ENCODE results near the gene MACROH2A1.

MACROH2A1 gene

GRCh38 chr5:135396459-135397055, 2.5 kb downstream of the MACROH2A1 start:
- no peak for DNase-seq

DNA sequence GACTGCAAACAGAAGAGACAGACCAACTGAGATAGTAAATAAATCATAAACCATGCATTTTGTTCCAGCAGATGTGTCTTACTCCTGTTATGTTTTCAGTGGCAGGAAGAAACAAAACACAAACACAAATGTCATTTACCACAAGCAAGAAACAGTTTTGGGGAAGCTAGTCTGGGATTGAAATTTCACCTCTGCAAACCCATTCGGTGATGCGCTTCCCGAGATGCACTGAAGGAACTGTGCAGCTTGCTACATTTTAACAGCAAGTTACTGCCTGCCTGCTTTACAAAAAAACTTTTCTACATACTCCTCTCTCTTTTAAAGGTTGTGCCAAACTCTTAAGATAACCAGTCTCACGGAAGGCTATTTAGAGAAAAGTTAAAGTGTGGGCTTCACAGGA, 3.2 kb downstream of the MACROH2A1 start:
- DNase-seq: no peak

GRCh38 chr5:135395451-135395850, 3.6 kb downstream of the MACROH2A1 start:
- DNase-seq: no peak

GRCh38 chr5:135394095-135394494, 4.9 kb downstream of the MACROH2A1 start:
- DNase-seq: no peak

DNA sequence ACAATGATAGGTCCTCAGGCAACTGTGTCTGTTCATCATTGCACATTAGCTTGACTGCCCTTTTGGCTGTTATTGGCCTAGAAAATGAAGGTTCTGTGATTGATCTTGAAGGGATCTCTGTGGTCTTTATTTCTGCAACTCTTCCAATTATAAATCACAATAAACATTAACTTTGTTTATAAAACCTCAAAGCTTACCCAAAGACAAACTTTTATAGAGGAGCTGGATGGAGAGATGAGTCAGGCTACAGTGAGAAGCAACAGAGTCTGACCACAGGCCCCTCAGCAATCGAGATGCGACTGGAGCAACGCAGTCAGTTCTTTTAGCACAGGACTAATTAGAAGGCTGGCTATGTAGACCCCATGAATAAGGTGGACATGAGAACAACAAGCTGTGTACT, 5.3 kb downstream of the MACROH2A1 start:
- no peak for DNase-seq

DNA sequence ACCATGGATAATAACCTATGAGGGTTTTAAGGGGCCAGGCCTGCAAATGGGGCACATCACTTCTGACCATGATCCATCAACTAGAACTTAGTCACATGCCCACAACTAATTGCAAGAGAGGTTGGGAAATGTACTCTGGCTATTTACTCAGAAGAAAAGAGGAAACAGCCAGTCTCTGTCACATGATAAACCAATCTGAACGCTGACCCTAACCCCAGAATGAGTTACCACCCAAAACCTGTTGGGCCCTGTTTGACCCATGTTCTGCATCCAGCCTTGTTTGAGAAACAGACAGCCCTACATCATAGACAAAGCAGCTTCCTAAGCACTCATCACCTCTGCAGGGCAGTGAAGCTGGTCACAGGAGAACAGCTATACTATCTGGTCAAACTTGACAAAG, 5.8 kb downstream of the MACROH2A1 start:
- no peak for DNase-seq

- no peak for DNase-seq
Observed at GRCh38 chr5:135392256-135392655, 6.8 kb downstream of the MACROH2A1 start.

GRCh38 chr5:135391869-135392255, 7.2 kb downstream of the MACROH2A1 start:
- no peak for DNase-seq

GRCh38 chr5:135391116-135391868, 7.7 kb downstream of the MACROH2A1 start:
- DNase-seq: no peak

DNA sequence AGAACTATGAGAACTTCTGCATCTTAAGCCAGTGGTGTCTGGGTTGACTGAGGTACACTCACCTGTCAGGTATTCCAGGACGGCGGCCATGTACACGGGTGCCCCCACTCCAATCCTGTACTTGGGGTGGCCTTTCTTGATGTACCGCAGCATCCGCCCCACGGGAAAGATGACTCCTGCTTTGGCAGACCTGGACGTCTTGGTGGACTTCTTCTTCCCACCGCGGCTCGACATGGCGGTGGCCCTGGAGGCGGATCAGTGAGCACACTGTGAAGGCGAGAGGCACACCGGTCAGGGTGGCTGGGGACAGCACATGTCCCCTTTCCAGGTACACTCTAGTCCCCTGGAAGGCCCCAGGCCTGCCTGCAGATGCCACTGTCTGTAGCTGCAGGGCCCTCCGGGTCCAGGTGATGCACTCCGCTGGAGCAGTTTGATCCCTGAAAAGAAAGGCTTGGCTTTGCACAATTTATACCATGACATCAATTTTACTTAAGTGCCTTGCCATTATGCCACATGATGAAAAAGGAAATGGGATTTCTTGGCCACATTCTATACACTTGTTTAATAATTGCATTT, 10.1 kb downstream of the MACROH2A1 start:
- DNase-seq: no peak

DNA sequence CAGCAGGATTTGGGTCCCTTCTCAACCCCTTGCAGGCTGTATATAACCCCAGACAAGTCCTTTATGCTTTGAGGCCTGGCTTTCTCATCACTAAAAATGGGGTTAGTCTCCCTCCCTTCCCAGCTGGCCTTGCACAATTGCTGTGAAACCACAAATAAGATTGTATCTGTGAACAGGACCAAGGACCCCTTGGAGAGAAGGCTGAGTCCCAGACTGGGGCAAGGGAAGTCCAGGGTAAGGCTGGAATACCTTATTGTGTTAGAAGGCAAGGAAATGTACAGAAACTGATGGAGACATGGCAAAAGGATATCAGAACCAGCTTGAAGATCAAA, 11.4 kb downstream of the MACROH2A1 start:
- no peak for DNase-seq

DNA sequence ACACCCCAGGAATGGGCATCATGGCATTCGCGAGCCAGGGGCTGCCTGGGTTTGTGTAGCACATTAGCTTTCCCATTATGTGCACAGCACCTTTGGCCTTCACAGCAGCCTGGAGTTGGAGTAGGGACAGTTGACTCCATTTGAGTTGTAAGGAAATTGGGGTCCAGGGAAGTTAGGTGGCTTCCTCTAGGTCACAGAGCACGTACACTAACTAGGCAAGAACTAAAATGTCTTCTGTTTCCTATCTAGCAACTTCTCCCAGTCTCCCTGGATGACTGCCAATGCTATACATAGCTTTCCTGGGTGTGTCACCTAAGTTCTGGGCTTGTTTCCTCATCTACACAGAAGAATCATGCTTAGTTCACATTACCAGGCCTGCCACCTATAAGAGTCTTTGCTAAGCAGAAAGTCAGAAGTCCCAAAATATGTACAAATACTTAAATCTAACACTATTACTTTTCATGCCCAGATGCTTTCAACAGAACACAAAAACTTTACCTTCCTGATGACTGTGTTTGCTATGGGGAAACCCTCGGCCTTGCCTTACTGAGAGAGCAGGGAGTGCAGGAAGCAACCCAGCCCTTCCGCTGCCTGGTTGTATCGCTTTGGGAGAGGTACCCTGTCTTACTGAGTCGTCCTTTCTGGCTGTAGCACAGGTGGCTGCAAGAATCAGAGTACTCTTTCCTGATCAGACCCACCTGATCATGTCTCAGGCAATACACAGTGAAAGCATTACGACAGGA, 12.0 kb downstream of the MACROH2A1 start:
- DNase-seq: no peak

DNA sequence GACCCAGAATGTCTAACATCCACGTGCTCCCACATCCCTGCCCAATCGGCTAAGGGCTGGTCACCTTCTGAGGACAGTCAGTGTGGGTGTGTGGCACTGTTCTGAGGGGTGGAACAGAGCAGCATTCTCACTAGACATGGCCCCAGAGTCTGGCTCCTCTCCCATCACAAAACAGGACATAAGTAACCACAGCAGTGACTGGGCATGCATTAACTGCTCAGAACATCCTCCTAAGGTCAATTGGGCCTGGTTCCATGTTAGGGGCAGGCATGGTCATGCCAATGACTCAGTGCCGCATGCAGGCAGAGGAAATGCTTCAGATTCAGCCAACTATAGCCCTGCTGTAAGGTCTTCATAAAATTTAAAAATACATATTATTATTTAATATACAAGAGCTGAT, 12.9 kb downstream of the MACROH2A1 start:
- no peak for DNase-seq

DNA sequence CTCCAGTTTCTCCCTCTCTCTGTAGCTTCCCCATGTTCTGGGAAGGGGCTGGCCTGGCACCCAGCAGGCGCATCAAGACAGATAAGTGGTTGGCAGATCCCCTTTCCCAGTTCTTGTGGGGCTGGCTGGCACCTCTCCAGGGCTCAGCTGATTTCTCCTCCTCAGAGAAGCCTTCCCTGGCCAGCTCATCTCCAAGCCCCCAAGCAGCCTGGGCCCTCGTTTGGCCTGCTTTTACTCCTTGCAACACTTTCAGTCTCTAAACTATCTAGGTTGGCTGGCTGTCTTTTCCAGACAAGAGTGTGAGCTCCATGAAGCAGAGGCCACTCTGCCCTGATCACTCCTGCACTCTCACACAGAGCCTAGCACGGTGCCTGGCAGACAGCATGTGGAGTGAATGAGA, 13.5 kb downstream of the MACROH2A1 start:
- no peak for DNase-seq

DNA sequence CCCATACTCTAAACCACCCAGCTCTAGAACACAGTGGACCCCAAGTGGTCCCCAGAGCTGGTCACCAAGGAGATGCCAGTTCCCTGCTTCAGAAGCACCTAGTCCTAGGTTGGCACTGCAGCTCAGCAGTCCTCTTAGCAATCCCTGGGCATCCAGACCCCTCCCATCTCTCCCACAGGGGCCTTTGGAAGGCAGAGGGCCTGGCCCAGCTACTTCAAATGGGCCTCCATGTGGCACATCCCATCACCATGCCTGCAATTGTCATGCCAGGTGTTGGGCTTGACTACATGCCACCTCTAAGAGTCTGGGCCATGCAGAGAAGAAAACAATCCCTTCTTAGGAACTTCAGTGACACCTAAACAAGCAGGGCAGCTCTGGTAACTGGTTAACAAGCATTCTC, 14.1 kb downstream of the MACROH2A1 start:
- DNase-seq: no peak

- DNase-seq: no peak
Observed at GRCh38 chr5:135383803-135384495, 15.1 kb downstream of the MACROH2A1 start.

DNA sequence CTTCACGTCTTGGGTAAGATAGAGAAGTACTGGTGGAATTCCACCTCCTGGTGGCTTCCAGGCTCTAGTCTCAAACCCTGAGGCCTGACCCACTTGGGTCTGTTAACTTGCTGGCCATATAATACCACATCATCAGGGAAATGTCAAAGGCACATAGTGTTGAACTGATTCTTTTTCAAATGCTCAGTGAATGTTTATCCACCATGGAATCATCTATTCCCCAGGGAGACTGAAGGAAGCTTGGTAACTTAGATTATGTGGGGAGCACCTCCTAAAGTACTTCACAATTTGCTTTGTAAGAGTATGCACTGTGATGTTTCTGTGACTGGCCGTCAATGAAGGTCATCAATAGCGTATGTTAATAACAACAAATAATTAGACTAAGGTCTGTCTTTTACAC, 16.1 kb downstream of the MACROH2A1 start:
- DNase-seq: no peak

GRCh38 chr5:135382106-135382790, 16.8 kb downstream of the MACROH2A1 start:
- DNase-seq: no peak

- DNase-seq: no peak
Observed at GRCh38 chr5:135379046-135379654, 19.9 kb downstream of the MACROH2A1 start.

DNA sequence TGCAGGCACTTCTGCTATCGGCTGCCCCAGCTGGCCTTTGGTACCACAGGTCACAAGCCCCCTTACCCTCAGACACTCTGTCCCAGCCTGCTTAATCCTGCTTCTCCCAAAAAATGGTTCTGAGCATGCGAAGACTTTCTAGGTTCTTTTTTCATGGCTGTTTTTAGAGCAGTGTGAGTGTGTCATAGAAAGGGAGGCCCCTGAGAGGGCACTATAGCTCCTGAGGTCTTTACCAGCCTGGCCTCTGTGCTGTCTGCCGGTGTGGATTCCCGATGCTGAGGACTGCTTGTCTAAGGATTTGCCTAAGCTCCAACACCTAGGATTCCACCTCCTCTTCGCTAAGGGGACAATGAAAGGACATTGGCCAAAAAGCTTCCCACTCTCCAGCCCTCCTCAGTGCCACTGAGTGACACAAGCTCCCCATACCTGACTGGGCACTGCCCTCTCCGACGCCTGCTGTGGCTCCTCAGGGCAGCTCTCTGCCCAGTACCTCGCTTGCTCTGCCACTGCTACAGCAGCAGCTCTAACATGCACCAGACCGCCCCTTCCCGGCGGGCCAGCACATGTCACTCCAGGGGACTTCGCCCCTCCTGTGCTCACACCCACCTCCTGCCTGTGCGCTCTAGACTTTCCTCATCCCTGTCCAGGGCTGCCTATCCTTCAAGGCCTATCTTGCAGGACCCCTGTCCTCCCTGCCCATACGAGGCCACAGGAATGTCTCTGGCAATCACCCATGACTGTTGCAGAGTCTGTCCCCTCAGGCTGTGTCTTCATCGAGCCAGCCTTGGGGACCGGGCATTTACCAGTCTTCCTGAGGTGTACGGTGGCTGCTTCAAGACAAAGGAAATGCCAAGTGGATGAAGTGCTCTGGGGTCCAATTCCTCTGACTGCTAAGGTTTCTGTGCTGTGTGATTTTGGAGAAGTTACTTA, 21.0 kb downstream of the MACROH2A1 start:
- no peak for DNase-seq
